GM10847 (cell line): ENCODE measurements around the gene ATP5MC3.

Experiments used
- POLR2A ChIP-seq: IDR thresholded peaks from 2 replicates; pipeline ENCODE4 v1.6.1; 2011; ENCODE audit not compliant: insufficient read length; ENCODE audit errors: extremely low read depth

ATP5MC3 gene

DNA sequence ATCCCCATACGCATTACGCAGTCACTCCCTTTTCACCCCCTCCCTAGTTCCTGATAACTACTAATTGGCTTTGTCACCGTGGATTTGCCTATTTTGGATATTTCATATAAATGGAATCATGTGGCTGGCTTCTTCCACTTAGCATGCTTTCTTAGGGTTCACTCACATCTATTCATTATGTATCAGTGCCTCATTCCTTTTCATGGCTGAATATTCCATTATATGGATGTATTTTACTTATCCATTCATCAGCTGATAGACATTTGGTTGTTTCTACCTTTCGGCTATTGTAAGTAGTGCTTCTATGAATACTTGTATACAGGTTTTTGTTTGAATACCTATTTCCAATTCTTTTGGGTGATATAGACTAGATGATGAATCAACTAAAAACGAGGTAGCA is 4.9 kb downstream of the ATP5MC3 start:
- no peak for TF ChIP-seq POLR2A

DNA sequence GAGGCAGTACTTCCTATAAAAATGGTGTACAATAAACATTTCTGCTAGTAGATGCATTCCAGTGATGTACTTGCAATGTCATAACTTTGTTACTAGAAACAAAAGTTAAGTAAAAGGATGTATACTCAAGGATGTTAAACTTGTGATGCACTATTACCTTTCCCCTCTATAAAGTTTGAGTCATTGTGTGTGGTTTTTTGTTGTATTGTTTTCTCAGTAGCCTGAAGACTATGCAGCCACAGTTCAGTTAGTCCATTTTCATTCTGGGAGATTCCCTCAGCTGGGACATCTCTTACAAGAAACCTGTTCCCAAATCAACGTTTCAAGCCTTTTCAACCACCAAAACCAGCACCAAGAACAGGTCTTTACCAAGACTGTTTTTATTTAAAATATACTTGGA is 5.6 kb downstream of the ATP5MC3 start:
- TF ChIP-seq POLR2A = no peak

DNA sequence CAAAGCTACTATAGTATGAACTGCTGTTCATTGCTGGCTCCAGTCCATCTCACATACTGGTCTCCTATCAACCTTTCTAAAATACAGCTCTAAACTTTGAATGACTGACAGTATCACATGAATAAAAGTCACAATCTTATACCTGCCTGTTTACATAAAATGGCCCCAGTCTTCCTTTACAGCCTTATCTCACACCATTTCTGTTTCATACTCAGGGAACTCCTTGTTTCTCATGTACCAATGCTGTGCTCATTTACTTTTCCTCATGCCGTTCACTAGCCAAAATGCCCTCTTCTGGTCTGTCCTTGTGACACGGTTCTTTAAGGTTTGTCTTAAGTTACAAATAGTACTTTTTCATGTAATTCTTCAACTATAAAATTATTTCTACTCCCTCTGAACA is 6.2 kb downstream of the ATP5MC3 start:
- no peak for TF ChIP-seq POLR2A

DNA sequence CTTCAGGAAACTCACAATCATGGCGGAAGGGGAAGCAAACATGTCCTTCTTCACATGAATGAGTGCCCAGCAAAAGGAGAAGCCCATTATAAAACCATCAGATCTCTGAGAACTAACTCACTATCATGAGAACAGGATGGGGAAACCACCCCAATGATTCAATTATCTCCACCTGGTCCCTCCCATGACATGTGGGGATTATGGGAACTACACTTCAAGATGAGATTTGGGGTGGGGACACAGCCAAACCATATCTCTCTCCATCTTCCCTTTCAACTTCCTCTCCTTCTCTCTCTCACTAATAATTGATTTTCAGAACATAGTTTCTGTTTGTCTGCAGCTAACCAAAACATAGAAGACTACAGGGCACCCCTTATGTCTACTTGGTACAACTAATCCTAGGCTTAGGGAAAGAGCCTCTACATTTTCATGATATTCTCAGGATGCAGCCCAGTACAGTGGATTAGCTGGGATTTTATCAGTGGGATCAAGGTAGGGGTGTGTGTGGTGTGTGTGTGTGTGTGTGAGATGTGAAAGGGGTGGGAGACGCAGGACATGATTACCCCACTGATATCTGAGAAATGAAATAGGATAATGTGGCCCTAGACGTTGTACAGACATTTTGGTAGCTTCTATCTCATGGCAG is 10.7 kb downstream of the ATP5MC3 start:
- TF ChIP-seq POLR2A = no peak

DNA sequence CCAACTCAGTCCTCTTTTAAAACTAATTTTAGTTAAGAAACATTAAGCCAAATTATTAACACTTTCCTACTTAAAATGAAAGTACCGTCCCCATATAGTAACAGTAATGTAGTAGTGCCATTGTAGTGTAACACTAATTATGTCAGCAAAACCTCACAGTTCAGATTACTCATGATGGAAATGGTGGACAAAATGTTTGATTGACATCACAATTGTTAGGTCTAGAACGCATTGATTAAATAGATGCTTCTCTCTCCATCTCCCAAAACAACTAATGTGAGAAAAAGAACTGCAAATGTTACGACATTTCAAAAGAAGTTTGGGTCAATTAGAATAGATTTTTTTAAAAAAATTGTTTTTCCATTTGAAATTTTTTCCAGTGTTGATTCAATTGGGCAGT is 12.3 kb downstream of the ATP5MC3 start:
- TF ChIP-seq POLR2A = no peak

DNA sequence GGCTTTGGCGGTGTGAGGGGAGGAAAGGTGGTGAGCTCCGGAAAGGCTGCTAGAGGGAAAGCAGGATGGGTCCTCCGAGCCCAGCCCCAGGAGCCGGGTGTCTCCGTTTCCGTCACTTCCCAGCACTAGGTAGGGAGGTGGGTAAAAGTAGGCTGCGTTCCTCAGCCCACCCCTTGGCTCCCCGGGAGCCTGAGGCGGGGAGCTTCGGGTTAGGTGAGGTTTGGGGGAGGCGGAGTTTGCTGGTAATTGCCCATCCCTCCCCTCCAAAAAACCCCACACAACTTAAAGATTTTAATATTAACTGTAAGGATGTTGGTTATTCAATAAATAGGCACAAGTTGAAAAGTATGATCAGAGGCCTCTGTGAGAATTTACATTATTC is 13.0 kb downstream of the ATP5MC3 start:
- peak; percentile 40 for TF ChIP-seq POLR2A

DNA sequence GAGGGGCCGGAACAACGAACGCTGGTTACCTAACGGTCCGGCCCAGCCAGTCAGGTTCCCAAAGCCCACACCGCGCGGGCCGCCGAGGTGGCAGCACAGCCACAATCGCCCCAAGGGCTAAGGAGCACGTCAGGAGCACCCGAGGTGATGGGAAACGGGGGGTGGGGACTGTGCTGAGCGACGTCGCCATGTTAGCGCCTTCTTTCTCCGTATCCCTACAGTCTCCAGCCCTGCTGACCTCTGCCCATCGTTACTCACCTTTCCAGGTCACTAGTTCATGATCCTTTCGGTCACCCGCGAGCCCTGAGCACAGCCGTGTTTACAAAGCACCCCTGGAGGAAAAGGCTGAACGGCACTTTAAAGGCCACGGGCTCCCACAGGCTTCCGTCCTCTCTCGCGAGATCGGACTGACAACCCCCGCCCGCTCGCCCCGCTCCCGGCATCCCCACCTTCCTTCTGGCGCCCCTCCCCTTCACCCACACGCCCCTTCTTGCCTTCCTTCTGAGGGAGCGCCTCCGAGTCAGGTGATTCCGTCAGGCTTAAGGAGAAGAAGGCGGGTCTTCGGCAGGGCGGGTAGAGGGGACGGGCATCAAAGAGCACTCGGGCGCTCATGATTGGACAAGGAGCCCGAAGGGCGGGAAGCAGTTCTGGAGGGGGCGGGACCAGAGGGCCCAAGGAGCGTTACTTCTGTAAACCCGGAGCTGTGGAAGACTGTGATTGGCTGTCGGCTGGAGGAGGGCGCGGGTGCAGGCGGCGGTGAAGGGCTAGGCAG is 13.5 kb downstream of the ATP5MC3 start, which contains the start of gene ATF2:
ATF2 (minus strand) TSS at position 412 of the 772 bp plus-strand sequence. CDS start 31,760 bp downstream, outside the sequence.
- peak; percentile 44 for TF ChIP-seq POLR2A

DNA sequence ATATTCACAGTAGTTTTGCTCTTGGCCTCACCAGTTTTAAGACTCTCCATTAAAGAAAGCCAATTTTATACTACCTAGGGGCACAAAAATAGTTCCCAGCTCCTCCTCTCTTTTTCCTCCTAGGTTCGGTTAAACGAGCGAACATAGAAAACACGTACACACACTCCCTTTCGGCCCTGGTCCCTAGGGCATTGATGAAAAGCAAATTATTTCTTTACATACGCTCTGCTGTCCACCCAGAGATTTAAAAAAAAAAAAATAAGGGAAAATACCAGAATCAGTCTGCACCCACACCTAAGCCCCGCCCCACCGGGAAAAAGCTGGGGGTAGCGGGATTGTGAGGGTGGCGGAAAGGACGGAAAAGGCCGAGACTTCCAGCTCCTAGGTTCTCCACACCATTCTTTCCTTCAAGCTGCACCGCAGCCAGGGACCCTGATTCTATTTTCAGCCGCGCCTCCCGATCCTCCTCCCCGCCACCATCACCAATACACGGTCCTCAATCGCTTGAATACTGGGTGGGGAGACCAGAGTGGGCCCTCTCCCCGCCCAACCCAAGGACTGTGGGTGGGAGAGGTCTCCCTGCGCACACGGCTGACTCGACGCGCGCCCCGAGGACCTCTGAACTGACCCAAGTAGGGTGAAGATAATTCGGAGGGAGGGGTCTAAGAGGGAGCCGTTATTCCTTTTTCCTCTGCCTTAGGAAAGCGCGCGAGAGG is 14.3 kb downstream of the ATP5MC3 start:
- peak; percentile 0 for TF ChIP-seq POLR2A

DNA sequence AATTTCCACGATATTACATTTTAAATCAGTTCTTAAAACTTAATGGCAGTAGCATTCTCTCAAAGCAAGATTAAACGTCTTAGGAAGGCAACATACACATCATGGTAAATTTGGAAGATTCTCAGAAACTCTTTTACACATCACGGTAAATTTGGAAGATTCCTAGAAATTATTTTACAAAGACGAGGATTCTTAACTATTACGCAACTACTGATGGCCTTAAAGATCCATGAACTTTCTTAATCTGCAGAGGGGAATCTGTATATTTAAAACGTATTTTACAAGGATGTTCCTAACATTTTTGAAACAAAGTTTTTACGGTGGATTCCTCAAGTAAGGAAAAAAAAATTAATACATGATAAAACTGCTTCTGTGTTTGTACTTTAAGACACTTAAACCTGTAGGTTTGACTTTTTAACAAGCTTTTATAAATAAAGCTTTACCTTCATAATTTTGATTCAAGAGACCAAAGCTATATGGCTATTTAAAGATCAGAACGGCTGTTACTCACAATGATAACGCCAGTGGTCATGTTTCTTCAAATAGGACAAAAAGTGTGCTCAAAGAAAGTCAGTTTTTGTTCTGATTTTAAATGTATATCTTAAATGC is 15.2 kb downstream of the ATP5MC3 start:
- TF ChIP-seq POLR2A = no peak

DNA sequence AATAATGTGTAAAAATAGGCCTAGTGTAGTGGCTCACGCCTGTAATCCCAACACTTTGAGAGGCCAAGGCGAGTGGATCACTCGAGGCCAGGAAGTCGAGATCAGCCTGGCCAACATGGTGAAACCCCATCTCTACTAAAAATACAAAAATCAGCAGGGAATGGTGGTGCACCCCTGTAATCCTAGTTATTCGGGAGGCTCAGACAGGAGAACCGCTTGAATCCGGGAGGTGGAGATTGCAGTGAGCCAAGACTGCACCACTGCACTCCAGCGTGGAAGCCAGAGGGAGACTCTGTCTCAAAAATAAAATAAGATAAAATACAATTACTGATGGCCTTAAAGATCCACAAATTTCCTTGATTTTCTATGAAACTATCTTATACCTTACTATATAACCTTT is 17.3 kb downstream of the ATP5MC3 start:
- TF ChIP-seq POLR2A = no peak

DNA sequence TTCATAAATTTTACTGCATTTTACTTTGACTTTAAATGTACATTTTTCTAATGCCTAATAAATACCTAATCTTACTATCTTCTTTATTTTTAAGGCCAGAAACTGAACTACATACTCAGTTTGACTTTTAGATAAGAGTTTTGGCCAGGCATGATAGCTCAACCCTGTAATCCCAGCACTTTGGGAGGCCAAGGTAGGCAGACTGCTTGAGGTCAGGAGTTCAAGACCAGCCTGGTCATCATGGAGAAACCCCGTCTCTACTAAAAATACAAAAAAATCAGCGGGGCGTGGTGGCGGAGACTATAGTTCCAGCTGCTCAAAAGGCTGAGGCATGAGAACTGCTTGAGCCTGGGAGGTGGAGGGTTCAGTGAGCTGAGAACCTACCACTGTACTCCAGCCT is 22.6 kb downstream of the ATP5MC3 start:
- TF ChIP-seq POLR2A = no peak

DNA sequence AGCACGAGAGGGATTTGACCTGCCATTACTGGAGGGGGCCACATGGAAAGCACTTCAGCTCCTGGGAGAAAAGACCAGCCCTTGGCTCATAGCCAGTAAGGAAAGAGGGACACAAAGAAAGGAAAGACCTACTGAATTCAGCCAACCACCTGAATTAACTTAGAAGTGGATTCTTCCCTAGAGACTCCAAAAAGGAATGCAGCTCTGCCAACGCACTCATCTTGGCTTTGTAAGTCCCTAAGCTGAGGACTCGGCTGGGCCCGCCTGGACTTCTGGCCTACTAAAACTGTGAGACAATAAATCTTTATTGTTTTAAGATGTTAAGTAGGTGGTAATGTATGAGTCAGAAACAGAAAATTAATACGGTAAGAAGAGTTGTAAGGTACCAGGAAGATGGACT is 25.0 kb downstream of the ATP5MC3 start:
- no peak for TF ChIP-seq POLR2A

DNA sequence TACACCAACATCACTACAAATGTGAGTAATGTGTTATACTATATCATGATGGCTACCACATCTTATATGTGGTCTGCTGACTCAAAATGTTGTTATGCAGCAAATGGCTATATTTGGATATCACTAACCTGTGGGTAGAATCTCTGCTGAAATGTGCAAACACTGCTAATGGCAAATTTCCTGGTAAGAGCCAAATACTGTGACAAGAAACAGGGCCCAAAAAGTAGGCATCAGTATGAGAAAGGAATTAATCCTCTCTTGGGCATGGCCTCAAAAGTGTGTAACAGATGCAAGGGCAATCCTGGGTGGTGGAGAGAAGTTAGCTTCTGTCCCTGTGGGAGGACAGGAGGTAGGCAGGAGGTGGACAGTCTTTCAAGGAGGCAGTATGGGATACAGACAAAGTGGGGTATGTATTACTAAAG is 26.8 kb downstream of the ATP5MC3 start:
- no peak for TF ChIP-seq POLR2A

DNA sequence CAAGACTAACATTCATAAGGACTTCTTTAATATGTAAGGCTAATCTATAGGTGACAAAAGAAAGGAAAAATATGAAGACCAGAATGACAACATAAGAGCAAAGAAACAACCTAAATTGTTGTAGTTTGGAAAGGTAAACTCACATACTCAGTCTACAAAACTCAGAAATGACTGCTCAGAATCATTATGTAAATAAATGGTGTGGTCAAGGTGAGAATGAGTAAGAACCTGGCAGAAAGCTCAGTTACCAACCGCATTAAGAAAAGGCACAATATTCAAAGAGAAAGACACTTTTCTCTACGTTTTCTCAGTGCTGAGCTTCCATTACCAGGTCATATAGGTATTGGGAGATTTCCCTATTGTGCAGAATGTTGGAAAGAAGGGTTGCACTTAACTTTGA is 29.3 kb downstream of the ATP5MC3 start:
- no peak for TF ChIP-seq POLR2A

DNA sequence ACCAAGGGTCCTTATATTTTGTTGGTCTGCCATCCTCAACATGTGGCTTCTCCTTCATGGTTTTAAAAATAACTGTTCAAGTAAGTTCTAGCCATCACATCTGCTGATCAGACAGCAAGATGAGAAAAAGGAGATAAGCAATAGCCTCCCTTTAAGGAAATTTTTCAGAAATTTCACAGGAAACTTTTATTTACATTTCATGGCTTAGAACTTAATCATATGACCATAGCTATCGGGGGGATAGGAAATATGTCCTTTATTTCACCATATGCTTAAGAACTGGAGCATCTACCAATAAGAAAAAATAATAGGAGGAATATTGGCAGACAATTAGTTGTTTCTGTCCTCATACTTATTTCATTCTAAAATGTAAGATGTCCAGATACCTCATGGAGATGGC is 29.7 kb downstream of the ATP5MC3 start:
- no peak for TF ChIP-seq POLR2A

DNA sequence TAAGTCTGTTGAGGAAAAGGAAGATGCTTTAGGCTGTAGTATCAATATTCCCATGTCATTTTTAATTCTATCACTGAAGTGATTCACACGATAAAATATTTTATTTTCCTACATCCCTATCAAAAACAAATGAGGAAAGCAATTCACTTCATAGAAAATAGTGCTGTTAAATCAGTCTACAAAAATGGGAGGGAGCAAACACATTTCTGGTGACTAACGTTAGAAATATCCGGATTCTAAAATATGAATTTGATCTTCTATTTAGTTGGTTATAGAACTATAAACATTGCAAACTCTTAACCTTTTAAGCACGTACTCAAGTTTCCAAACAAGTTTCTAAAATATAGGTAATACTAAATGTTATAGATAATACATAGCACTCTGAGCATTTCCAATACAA is 34.3 kb downstream of the ATP5MC3 start:
- TF ChIP-seq POLR2A = no peak

DNA sequence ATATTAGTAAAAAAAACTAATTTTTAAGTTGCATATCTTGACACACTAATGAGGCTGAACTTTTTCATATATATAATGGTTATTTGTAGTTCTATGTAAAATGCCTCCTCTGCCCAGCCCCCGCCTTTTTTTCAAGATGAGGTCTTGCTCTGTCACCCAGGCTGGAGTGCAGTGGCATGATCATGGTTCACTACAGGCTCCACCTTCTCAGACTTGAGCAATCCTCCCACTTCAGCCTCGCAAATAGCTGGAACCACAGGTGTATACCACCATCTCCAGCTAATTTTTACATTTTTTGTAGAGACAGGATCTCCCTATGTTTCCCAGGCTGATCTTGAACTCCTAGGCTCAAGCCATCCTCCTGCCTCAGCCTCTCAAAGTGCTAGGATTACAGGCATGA is 37.8 kb downstream of the ATP5MC3 start:
- no peak for TF ChIP-seq POLR2A
